HepG2 (cell line): ENCODE measurements around the gene OR10AD1. TPM values are rescaled to one million over a fixed set of nuclear protein-coding genes. Genes with fewer than 3 reads are reported as not detected.

Experiments
- ATF2 ChIP-seq: sonication (generic); formaldehyde crosslinking; IDR thresholded peaks from 2 replicates; pipeline ENCODE4 v1.4.0; 2020; ENCODE audit warnings: missing genetic modification reagents
- CBX1 ChIP-seq: IDR thresholded peaks from one replicate; pipeline ENCODE4 v1.6.1; 2016; ENCODE audit warnings: antibody characterized with exemption, low read depth
- EP300 ChIP-seq, 3 experiments: sonication (generic) in 1 of 3; formaldehyde crosslinking in 1 of 3; IDR thresholded peaks; 2 replicates each; pipeline versions ENCODE4 v1.5.1 to v1.6.1; 2011 to 2020; ENCODE audit warnings: low read depth in 2 of 3, low read length in 2 of 3, borderline replicate concordance in 1 of 3, improper control_type of control experiment in 1 of 3, mild to moderate bottlenecking in 1 of 3, missing genetic modification reagents in 1 of 3, moderate library complexity in 1 of 3
- ETS1 ChIP-seq: sonication (generic); formaldehyde crosslinking; IDR thresholded peaks from 2 replicates; pipeline ENCODE4 v1.4.0; 2020; ENCODE audit warnings: missing genetic modification reagents
- FOXO4 ChIP-seq: sonication (generic); formaldehyde crosslinking; conservative IDR thresholded peaks from 2 replicates; pipeline ENCODE4 v1.8.1; 2023; ENCODE audit warnings: missing genetic modification reagents
- MTF1 ChIP-seq: sonication (generic); formaldehyde crosslinking; IDR thresholded peaks from 2 replicates; pipeline ENCODE4 v1.5.0; 2020; ENCODE audit warnings: missing genetic modification reagents
- MXD4 ChIP-seq: IDR thresholded peaks from 2 replicates; pipeline ENCODE4 v1.6.1; 2016; ENCODE audit warnings: mild to moderate bottlenecking, missing biosample characterization, missing genetic modification reagents
- NFE2 ChIP-seq: sonication (generic); formaldehyde crosslinking; IDR thresholded peaks from 2 replicates; pipeline ENCODE4 v1.4.0; 2020; ENCODE audit warnings: missing genetic modification reagents
- NPAS2 ChIP-seq: sonication (generic); formaldehyde crosslinking; IDR thresholded peaks from 2 replicates; pipeline ENCODE4 v1.8.0; 2022; ENCODE audit warnings: mild to moderate bottlenecking, missing genetic modification reagents, borderline replicate concordance
- REPIN1 ChIP-seq: sonication (generic); formaldehyde crosslinking; IDR thresholded peaks from 2 replicates; pipeline ENCODE4 v1.8.0; 2022; ENCODE audit warnings: missing genetic modification reagents, low read depth, mild to moderate bottlenecking, borderline replicate concordance
- SP2 ChIP-seq: sonication (generic); formaldehyde crosslinking; IDR thresholded peaks from 2 replicates; pipeline ENCODE4 v1.5.1; 2020; ENCODE audit warnings: mild to moderate bottlenecking, missing genetic modification reagents
- SRSF1 ChIP-seq: fragments of 200-400 bp; formaldehyde crosslinking; optimal IDR thresholded peaks from 2 replicates; pipeline ENCODE3; 2017; ENCODE audit warnings: mild to moderate bottlenecking, low read depth, low read length, moderate library complexity
- STAT5B ChIP-seq: sonication (generic); formaldehyde crosslinking; IDR thresholded peaks from 2 replicates; pipeline ENCODE4 v1.4.0; 2020; ENCODE audit warnings: missing genetic modification reagents
- ZBTB1 ChIP-seq: sonication (generic); formaldehyde crosslinking; IDR thresholded peaks from 2 replicates; pipeline ENCODE4 v1.4.0; 2020; ENCODE audit warnings: missing genetic modification reagents, borderline replicate concordance
- ZBTB20 ChIP-seq: sonication (generic); formaldehyde crosslinking; IDR thresholded peaks from 2 replicates; pipeline ENCODE4 v1.8.1; 2023; ENCODE audit warnings: missing genetic modification reagents, low read depth, mild to moderate bottlenecking, borderline replicate concordance
- ZEB1 ChIP-seq: IDR thresholded peaks from 2 replicates; pipeline ENCODE4 v1.6.1; 2012; ENCODE audit warnings: mild to moderate bottlenecking, low read depth, inconsistent platforms; ENCODE audit not compliant: insufficient replicate concordance
- ZNF274 ChIP-seq: sonication (generic); formaldehyde crosslinking; IDR thresholded peaks from 2 replicates; pipeline ENCODE4 v1.5.1; 2020; ENCODE audit warnings: mild to moderate bottlenecking, missing genetic modification reagents
- ZNF333 ChIP-seq: sonication (generic); formaldehyde crosslinking; IDR thresholded peaks from 2 replicates; pipeline ENCODE4 v1.4.0; 2020; ENCODE audit warnings: mild to moderate bottlenecking, missing genetic modification reagents, borderline replicate concordance
- ZNF704 ChIP-seq: sonication (generic); formaldehyde crosslinking; IDR thresholded peaks from 2 replicates; pipeline ENCODE4 v1.8.1; 2023; ENCODE audit warnings: mild to moderate bottlenecking, inconsistent platforms, moderate library complexity, missing genetic modification reagents, borderline replicate concordance
- ZNF747 ChIP-seq: sonication (generic); formaldehyde crosslinking; IDR thresholded peaks from 2 replicates; pipeline ENCODE4 v1.8.1; 2023; ENCODE audit warnings: missing genetic modification reagents, mild to moderate bottlenecking, borderline replicate concordance
- ZNF800 ChIP-seq: sonication (generic); formaldehyde crosslinking; IDR thresholded peaks from 2 replicates; pipeline ENCODE4 v1.4.0; 2020; ENCODE audit warnings: missing genetic modification reagents
- polyA plus RNA-seq, 8 experiments: library from polyadenylated mRNA; depleted of rRNA in 3 of 8; stranded (reverse) in 7 of 8; unstranded in 1 of 8; fragments of >200 nt; fragmentation: Illumina TruSeq in 4 of 8; extraction: Trizol in 4 of 8; gene quantifications; 2 replicates each; pipeline versions ENCODE4 v1.2.1 to v1.2.3, GENCODE V29; 2011 to 2016; ENCODE audit warnings: low read depth in 4 of 8, missing spikeins in 1 of 8, mixed read lengths in 1 of 8; ENCODE audit not compliant: insufficient read depth in 1 of 8
- total RNA-seq, 5 experiments: library from RNA; depleted of rRNA; stranded (reverse); fragments of >200 nt; fragmentation: Illumina TruSeq; extraction: Trizol; gene quantifications; 2 replicates each; pipeline ENCODE4 v1.2.3, GENCODE V29; 2016; ENCODE audit warnings: low read depth in 1 of 5

OR10AD1 gene
- total and polyA plus RNA-seq, 2 of the 13 experiments (the other 11 are each of a cell fraction or from before 2014, with no cell fraction given), result not detected

- TF ChIP-seq ZNF800 (CRISPR knock-in tag) (no peak; the same call in 1 of the 2 replicates), ZBTB1 (CRISPR knock-in tag) (no peak), ZNF704 (CRISPR knock-in tag) (no peak), ZBTB20 (CRISPR knock-in tag) (no peak), ZNF333 (CRISPR knock-in tag) (no peak), ZNF747 (CRISPR knock-in tag) (0 out of 2 replicates have a peak, but pooled peaks have one; percentile 47), NPAS2 (CRISPR knock-in tag) (no peak), SP2 (CRISPR knock-in tag) (peak; percentile 64), MTF1 (CRISPR knock-in tag) (no peak), ETS1 (CRISPR knock-in tag) (no peak), REPIN1 (CRISPR knock-in tag) (no peak; the same call in 1 of the 2 replicates), SRSF1 (peak; percentile 87), MXD4 (peak; percentile 86; the same call in 1 of the 2 replicates), ZEB1 (no peak), ZNF274 (no peak; the same call in 1 of the 2 replicates), NFE2 (CRISPR knock-in tag) (no peak), STAT5B (CRISPR knock-in tag) (no peak), ATF2 (CRISPR knock-in tag) (peak; percentile 36; the same call in 1 of the 2 replicates), EP300 (IDR thresholded peaks at IDR 0.05; ENCODE audit: low read depth in 2 of 2, low read length in 2 of 2) (no peak), EP300 (CRISPR knock-in tag; IDR thresholded peaks at IDR 0.05; ENCODE audit: borderline replicate concordance) (no peak; the same call in 1 of the 2 replicates), CBX1 (no peak), FOXO4 (no peak)
Measured at GRCh38 chr12:48157018-48157888, 45.8 kb downstream of the OR10AD1 start, which contains the start of gene ASB8 (continued).
